SH-SY5Y (cell line): ENCODE data around the gene RRAS.

Experiments used
- GATA2 ChIP-seq: IDR thresholded peaks from 2 replicates; pipeline ENCODE4 v1.6.1; 2011; ENCODE audit warnings: mild to moderate bottlenecking, low read depth, low read length
- GATA3 ChIP-seq: IDR thresholded peaks from 2 replicates; pipeline ENCODE4 v1.6.1; 2011; ENCODE audit warnings: low read depth, mild to moderate bottlenecking, low read length, moderate library complexity

DNA sequence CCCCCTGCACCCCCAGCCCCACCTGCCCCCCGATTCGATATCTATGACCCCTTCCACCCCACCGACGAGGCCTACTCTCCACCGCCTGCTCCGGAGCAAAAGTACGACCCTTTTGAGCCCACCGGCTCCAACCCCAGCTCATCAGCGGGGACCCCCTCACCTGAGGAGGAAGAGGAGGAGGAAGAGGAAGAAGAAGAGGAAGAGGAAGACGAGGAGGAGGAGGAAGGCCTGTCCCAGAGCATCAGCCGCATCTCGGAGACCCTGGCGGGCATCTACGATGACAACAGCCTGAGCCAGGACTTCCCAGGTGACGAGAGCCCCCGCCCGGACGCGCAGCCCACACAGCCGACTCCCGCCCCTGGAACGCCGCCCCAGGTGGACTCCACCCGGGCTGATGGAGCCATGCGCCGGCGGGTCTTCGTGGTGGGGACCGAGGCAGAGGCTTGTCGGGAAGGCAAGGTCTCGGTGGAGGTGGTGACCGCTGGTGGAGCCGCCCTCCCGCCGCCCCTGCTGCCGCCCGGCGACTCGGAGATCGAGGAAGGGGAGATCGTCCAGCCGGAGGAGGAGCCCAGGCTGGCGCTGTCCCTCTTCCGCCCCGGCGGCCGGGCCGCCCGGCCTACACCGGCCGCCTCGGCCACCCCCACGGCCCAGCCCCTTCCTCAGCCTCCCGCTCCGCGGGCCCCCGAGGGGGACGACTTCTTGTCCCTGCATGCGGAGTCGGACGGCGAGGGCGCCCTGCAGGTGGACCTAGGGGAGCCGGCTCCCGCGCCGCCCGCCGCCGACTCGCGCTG, 11.3 kb upstream of the RRAS start:
- TF ChIP-seq GATA3 (no peak), GATA2 (no peak)
